Progenitor cell of endocrine pancreas (in vitro differentiated cells): ENCODE measurements around the gene NECTIN3. TPM values are rescaled to one million over a fixed set of nuclear protein-coding genes. Genes with fewer than 3 reads are reported as not detected.
A peak's percentile ranks its signal among the peaks of the same experiment; 100 is the strongest.

Experiments used
- DNase-seq: peaks from one replicate; pipeline ENCODE4 v3.0.0; 2021; ENCODE audit warnings: low spot score; ENCODE audit not compliant: unreplicated experiment
- H3K27ac Mint-ChIP-seq: 2 replicates; pipeline ENCODE4 v1.8.0; 2021; ENCODE audit warnings: mild to moderate bottlenecking, moderate library complexity, mixed read lengths
- H3K27me3 Mint-ChIP-seq: 2 replicates; pipeline ENCODE4 v1.8.0; 2021; ENCODE audit warnings: mixed read lengths
- H3K36me3 Mint-ChIP-seq: 2 replicates; pipeline ENCODE4 v1.8.0; 2022; ENCODE audit warnings: mixed read lengths; ENCODE audit not compliant: insufficient read depth
- H3K4me1 Mint-ChIP-seq: 2 replicates; pipeline ENCODE4 v1.8.0; 2021; ENCODE audit warnings: low read depth, mixed read lengths
- H3K4me3 Mint-ChIP-seq: 2 replicates; pipeline ENCODE4 v1.8.0; 2021; ENCODE audit warnings: low read depth, mild to moderate bottlenecking, moderate library complexity, mixed read lengths
- H3K9me3 Mint-ChIP-seq: 2 replicates; pipeline ENCODE4 v1.8.0; 2021; ENCODE audit warnings: low read depth, mixed read lengths
- total RNA-seq: library from RNA; stranded (reverse); gene quantifications from 2 replicates; pipeline ENCODE4 v1.2.1, GENCODE V29; 2021
- TF ChIP-seq, protein P1 (sequence below): fragments of 200-600 bp; sonication (generic); IDR thresholded peaks from one replicate; pipeline ENCODE4 v1.5.0; 2021; ENCODE audit warnings: antibody characterized with exemption, mild to moderate bottlenecking; ENCODE audit not compliant: unreplicated experiment

NECTIN3 gene
- total RNA-seq, 1 donor from 2014 or later, result 46.5 TPM

GRCh38 chr3:111164621-111165020 lies 93.0 kb downstream of the NECTIN3 start:
- no peak for DNase-seq
- Mint-ChIP-seq H3K36me3 (peaks cover 13% of the 10 kb centered on the region), H3K9me3 (peaks cover 3% of the 10 kb centered on the region), H3K27me3 (no peaks in the 10 kb centered on the region), H3K27ac (no peak overlapping the region), H3K4me3 (no peak overlapping the region), H3K4me1 (peaks cover 5% of the 10 kb centered on the region)
- TF ChIP-seq, protein P1, sequence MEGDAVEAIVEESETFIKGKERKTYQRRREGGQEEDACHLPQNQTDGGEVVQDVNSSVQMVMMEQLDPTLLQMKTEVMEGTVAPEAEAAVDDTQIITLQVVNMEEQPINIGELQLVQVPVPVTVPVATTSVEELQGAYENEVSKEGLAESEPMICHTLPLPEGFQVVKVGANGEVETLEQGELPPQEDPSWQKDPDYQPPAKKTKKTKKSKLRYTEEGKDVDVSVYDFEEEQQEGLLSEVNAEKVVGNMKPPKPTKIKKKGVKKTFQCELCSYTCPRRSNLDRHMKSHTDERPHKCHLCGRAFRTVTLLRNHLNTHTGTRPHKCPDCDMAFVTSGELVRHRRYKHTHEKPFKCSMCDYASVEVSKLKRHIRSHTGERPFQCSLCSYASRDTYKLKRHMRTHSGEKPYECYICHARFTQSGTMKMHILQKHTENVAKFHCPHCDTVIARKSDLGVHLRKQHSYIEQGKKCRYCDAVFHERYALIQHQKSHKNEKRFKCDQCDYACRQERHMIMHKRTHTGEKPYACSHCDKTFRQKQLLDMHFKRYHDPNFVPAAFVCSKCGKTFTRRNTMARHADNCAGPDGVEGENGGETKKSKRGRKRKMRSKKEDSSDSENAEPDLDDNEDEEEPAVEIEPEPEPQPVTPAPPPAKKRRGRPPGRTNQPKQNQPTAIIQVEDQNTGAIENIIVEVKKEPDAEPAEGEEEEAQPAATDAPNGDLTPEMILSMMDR, result no peak

- DNase-seq, result no peak
- Mint-ChIP-seq H3K4me3 (no peak overlapping the region), H3K36me3 (peaks cover 10% of the 10 kb centered on the region), H3K27ac (no peak overlapping the region), H3K27me3 (no peaks in the 10 kb centered on the region), H3K9me3 (peaks cover 3% of the 10 kb centered on the region), H3K4me1 (peaks cover 5% of the 10 kb centered on the region)
- TF ChIP-seq, protein P1, result no peak
Observed at GRCh38 chr3:111165411-111165810, 93.8 kb downstream of the NECTIN3 start.

DNA sequence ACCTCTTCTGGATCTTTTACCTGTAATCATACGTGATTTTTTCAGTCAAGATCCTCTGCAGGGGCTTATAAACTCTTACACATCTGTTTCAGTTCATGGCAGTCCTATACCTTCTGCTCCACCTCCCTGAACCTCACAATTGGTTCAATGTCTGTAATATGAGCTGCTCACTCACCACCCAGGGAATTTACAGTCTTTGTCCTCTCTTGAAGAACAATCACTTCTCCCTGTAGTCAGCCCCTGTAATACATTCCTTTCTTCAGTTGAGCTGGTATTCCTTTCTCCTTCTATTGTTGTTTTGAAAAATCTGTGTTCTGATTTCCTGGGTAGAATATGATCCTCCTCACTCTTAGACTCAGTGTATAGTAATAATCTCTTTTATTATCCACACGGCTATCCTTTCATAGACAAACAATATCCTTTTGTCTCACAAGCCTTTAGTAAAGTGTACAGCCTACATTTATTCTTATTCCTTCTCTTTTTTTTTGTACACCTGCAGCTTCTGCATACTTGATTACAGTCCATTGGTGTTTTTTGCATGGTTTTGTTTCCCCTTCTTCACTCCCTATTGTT lies 101.8 kb downstream of the NECTIN3 start:
- H3K27ac Mint-ChIP-seq, result peak overlapping the region; percentile 7

DNA sequence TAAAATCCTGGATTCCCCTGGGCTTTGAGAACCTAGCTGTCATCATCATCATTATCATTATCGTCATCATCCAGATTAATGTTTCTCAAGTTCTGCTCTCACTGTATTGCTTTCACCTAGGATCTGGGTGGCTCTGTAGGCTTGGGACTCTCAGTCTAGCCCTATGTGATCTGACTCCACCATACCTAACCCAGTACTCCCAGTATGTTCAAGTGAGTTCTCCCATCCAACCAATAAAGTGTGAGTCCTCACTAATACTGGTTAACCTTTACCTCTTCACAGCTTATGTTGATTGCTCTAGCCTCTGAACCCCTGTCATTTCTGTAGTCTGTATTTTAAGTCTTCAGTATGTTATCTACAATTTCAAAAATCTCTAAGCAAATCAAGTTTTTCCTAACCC lies 102.3 kb downstream of the NECTIN3 start:
- Mint-ChIP-seq H3K4me1 (peaks cover 7% of the 10 kb centered on the region), H3K9me3 (no peaks in the 10 kb centered on the region), H3K4me3 (no peak overlapping the region), H3K36me3 (peaks cover 13% of the 10 kb centered on the region), H3K27me3 (no peaks in the 10 kb centered on the region), H3K27ac (no peak overlapping the region)
- TF ChIP-seq, protein P1, result no peak
- no peak for DNase-seq

More for the DNA sequence above, 101.8 kb downstream of the NECTIN3 start:
- TF ChIP-seq, protein P1, result no peak
- no peaks in the 10 kb centered on the region for H3K27me3 Mint-ChIP-seq
- H3K4me1 Mint-ChIP-seq, result peaks cover 9% of the 10 kb centered on the region
- H3K4me3 Mint-ChIP-seq, result no peak overlapping the region
- no peak for DNase-seq
- H3K36me3 Mint-ChIP-seq, result peaks cover 13% of the 10 kb centered on the region
- no peaks in the 10 kb centered on the region for H3K9me3 Mint-ChIP-seq

GRCh38 chr3:111190518-111190917 lies 118.9 kb downstream of the NECTIN3 start:
- no peaks in the 10 kb centered on the region for H3K9me3 Mint-ChIP-seq
- H3K36me3 Mint-ChIP-seq, result peaks cover 16% of the 10 kb centered on the region
- no peaks in the 10 kb centered on the region for H3K4me1 Mint-ChIP-seq
- DNase-seq, result no peak
- no peaks in the 10 kb centered on the region for H3K27me3 Mint-ChIP-seq
- no peak overlapping the region for H3K27ac Mint-ChIP-seq
- TF ChIP-seq, protein P1, result no peak
- H3K4me3 Mint-ChIP-seq, result no peak overlapping the region
